GM18870 (cell line): Measurements from ENCODE around the gene SLPI.

Source experiments
- ATAC-seq: cut with Tn5 transposase; IDR thresholded peaks from one replicate; pipeline ENCODE4 v1.9.1; 2021; ENCODE audit warnings: moderate library complexity; ENCODE audit not compliant: unreplicated experiment

SLPI gene

GRCh38 chr20:45254383-45255262 lies at the start of gene SLPI:
SLPI (minus strand) TSS chr20:45254564; CDS start chr20:45254543, 21 bp downstream.
- ATAC-seq, result no peak

DNA sequence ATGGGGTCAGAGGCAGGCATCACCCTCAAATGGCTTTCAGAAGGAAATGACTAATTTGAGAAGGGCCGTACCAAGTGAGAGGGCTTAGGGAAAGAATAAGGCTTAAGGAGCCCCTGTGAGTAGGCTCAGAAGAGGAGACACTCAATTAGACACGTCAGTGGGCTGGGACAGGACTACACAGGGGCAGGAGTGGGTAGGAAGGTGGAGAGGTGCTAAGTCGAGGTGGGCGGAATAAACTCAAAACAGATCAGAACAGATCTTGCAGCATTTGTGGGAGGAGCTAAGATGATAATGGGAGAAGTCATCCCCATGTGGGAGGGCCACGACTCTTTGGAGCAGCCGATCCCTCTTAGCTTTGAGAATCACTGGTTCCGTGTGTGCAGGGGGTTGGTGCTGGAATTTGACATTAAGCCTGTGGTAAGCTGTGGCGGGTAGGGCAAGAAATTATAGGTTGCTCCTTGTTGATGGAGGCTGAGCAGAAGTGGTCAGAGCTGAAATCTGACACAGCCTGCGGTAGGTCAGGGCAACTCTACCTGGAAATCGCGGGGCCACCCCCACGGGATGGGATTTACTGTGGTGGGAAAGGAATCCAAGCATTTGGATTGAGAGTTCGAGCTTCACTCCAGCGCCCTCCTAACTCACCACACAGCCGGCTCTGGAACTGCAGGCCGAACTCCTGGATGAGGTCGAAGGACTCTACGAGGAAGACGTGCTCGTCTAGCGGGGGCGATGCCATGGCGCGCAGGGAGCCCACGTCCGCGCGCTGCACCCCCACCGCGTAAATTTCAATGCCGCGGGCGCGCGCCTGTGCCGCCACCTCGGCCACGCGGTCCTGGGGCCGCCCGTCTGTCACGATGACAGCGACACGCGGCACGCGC lies 49.5 kb upstream of the SLPI start:
- ATAC-seq, result no peak

DNA sequence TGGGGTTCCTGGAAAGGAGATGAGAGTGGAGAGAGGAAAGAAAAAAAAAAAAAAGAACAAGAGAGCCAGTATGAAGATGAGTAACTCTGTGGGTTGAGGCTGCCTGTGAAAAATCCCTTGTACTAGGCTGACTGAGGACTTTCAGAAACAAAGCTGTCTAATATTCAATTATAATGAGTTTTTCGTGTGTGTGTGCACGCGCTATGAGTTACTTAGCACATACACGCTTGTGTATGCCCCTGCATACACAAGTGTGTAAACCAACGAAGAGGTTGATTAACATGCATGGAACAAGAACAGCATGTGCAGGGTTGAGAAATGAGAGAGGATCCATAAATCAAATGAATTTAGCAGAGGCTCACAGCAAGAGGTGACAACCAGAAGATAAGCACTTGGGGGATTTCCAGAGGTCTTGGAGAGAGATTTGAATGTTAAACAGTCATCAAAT lies 47.5 kb upstream of the SLPI start:
- no peak for ATAC-seq

- no peak for ATAC-seq
Observed at GRCh38 chr20:45300961-45301360, 46.6 kb upstream of the SLPI start.

DNA sequence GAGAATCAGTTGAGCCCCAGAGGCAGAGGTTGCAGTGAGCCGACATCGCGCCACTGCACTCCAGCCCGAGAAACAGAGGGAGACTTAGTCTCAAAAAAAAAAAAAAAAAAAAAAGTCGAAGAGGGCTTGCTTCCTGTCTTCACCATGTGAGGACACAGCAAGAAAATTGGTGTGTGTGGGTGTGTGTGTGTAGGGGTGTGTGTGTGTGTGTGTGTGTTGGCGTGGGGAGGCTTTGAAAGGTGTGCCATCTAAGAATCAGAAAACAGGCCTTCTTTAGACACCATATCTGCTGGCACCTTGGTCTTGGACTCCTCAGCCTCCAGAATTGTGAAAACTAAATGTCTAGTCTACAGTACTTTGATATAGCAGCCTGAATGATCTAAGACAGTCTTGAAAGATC lies 45.4 kb upstream of the SLPI start:
- ATAC-seq, result no peak

GRCh38 chr20:45297786-45298497 lies 43.6 kb upstream of the SLPI start:
- ATAC-seq, result no peak

- no peak for ATAC-seq
Observed at GRCh38 chr20:45294659-45295058, 40.3 kb upstream of the SLPI start.

DNA sequence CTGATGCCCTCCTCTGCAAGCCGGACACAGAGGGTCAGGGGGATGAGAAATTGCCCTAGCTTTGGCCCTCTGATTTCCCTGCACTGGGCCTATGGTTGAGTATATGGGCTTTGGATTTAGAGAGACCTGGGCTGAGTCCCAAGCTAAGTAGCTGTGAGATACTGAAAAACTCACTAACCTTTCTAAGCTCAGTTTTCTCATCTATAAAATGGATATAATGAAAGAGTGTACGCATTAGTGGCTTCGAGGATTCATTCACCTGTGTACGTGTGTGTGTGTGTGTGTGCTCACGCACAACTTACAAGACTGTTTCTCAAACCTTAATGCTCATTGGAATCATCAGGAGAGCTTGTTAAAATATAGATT lies 39.6 kb upstream of the SLPI start:
- ATAC-seq, result no peak

DNA sequence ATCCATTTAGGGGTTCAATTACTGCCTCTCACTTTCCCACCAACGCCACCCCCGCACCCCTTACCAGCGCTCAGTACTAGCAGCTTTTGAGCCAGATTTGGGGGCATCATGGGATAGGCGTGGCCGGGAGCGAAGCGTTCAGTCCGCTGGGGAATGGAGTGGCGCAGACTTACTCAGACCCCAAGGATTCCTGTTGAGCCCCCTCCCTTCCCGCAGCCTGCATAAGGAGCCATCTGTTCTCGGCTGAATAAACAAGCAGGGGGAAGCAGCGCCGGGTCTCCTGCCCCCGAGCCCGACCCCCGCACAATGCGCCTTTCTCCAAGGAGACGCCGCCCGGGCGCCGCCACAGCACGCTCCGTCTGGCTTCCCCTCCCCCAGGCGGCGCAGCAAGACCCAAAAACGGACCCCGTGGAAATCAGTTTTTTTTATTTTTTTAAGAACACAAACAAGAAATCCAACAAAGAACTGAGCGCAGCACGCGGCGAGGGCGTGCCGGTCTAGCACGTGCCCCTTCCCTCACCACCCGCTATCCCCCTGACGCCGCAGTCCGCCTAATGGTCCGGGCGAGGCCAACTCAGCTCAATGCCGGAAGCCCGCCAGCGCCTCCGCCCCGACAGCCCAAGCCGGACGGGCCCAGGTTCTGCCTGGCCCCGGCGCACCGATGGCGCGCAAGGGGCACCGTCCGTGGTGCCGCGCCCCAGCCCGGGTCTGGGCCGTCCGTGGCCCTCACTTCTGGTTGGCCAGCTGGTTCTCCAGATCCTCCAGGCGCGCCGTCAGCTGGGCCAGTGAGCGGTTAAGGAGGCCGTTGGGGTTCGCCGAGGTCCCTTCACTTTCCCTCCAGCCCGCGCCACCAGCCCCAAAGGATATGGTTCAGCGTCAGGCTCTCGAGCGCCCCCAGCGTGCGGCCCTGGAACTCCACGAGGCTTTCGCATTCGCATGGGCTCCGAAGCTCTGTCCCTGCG lies 39.0 kb upstream of the SLPI start:
- no peak for ATAC-seq

GRCh38 chr20:45292343-45292742 lies 38.0 kb upstream of the SLPI start:
- ATAC-seq, result no peak

DNA sequence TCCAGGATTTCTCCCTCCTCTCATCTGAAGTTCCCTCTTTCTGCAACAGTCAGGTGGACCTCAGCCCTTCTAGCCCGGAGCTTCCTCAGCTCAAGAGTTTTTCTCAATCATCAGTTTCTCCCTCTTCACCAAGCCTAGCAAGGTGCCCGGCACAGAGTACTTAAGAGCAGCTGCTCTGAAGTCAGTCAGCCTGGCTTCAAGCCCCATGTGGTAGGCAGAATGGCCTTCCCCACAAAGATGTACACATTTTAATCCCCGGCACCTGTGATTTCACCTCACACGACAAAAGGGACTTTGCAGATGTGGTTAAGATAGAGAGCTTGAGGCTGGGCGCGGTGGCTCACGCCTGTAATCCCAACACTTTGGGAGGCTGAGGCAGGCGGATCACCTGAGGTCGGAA lies 37.2 kb upstream of the SLPI start:
- ATAC-seq, result no peak

- ATAC-seq, result no peak
Observed at GRCh38 chr20:45290677-45291355, 36.5 kb upstream of the SLPI start.

GRCh38 chr20:45289942-45290676 lies 35.7 kb upstream of the SLPI start:
- ATAC-seq, result no peak

GRCh38 chr20:45288860-45289259 lies 34.5 kb upstream of the SLPI start:
- no peak for ATAC-seq

DNA sequence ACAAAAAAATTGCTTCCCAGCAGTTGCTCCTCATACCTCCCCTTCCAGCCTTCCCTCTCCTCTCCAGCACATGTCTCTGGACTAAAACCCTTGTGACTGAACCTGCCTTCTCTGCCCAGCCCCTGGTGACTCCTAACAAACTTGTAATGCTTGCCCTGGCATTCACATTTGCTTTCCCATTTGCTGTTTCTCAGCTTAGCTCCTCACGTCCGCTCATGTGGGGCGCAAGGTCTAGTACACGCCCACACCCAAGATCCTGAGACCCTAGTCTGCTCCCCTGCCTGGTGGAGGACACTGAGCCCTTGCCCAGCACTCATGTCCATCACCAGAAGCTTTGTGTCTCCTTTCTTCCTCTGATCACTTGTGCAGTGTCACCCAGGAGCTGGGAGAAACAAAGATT lies 34.0 kb upstream of the SLPI start:
- no peak for ATAC-seq

- no peak for ATAC-seq
Observed at GRCh38 chr20:45283551-45284057, 29.2 kb upstream of the SLPI start.

DNA sequence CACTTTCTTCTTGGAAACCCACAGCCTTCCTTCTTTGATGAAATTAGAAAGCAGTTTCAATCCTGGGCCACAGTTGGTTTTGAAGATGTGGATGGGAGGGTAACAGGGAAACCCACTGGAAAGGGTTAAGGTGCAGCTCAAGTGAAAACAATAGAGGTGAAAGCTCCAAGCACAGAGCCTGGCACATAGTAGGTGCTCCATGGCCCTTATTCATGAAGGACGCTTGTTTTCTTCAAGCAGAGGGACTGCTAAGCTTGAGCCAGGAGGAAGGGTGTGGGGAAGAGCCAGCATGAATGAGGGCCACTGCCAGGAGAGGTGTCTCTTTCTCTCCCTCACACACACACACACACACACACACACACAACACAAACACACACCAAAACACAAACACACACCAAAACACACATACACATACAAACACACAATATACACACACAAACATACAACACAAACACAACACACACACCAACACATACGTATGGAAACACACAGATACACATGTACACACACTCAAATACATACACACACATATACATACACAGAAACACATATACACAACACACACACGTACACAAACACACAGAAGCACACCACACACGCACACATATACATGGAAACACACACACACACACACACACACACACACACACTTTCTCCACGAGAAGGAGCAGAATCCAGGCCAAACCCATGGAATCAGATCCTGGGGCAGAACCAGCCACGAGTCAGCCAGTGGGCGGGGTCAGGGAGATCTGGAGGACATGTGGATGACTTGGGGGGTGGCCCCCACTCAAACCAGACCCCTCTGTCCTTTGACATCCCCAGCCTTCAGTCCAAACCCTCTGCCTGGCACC lies 28.6 kb upstream of the SLPI start:
- no peak for ATAC-seq

DNA sequence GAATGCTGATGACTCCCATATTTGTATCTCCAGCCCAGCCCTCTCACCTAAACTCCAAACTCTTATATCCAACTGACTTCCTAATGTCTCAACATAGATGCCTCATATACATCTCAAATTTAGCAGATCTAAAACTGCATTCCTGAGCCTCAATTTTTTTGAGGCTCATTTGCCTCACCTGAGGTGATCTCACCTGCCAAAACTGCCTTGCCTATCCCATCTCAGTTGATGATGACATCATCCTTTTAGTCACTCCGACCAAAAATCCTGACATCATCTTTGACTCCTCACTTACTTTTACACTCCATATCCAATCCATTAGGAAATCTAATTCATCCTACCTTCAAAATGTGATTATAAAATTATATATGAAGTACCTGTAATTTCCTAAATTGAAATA lies 25.6 kb upstream of the SLPI start:
- ATAC-seq, result no peak
